NT2/D1 (cell line): ENCODE results near the gene RAVER1.

Experiments used
- YY1 ChIP-seq: IDR thresholded peaks from 2 replicates; pipeline ENCODE4 v1.6.1; 2011; ENCODE audit not compliant: insufficient read length, insufficient read depth
- ZNF274 ChIP-seq: IDR thresholded peaks from 2 replicates; pipeline ENCODE4 v1.6.1; 2011; ENCODE audit warnings: mild to moderate bottlenecking, low read depth, low read length

GRCh38 chr19:10320602-10321416, 12.5 kb downstream of the RAVER1 start:
- TF ChIP-seq ZNF274, result no peak
- no peak for TF ChIP-seq YY1
